ENCODE measurements around the gene ADAMTS9. TPM values are rescaled to one million over a fixed set of nuclear protein-coding genes. Genes with fewer than 3 reads are reported as not detected.

ADAMTS9 gene
- total and polyA plus RNA-seq, 2 experiments from 2014 or later, result 0.31 to 0.81 TPM

DNA sequence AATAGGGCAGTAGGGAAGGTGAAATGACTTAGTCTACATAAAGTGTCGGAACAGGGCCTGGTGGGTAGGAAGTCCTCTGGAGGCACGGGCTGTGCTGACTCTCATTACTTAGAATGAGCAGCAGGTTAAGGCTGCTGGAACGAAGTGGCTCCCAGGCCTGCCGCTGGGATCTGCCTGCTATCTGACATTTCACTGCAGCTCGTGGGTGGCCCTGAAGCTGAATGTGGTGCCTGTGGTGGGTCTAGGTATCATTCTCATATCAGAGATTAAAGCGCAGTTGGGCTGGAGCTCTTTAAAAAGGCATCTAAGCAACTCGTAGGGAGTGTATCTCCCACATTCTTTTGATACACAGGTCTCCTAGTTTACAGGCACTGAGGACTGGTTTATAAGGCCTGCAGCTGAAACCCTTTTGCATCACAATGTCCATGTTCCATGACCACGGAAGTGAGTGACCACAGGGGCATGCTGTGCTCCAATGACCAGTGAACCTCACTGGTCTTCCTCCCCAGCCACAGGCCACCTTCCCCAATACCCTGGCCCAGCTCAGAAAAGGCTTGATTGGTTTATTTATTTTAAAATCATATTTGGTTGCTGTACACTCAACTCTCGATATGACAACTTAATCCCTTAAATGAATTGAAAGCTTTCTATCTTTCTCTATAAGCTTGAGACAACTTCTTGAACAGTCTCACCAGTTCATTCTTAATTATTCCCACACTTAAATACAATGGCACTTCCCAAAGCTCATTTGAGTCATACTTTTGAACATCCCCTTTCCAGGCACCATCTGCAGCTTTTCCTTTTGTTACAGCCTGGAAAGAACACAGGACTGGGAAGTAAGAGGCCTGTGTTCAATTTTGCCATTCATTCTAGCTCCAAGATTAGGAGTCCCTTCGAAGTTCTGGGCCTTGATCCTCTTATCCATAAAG, 19.0 kb downstream of the ADAMTS9 start (continued):
- TF ChIP-seq, protein P1, sequence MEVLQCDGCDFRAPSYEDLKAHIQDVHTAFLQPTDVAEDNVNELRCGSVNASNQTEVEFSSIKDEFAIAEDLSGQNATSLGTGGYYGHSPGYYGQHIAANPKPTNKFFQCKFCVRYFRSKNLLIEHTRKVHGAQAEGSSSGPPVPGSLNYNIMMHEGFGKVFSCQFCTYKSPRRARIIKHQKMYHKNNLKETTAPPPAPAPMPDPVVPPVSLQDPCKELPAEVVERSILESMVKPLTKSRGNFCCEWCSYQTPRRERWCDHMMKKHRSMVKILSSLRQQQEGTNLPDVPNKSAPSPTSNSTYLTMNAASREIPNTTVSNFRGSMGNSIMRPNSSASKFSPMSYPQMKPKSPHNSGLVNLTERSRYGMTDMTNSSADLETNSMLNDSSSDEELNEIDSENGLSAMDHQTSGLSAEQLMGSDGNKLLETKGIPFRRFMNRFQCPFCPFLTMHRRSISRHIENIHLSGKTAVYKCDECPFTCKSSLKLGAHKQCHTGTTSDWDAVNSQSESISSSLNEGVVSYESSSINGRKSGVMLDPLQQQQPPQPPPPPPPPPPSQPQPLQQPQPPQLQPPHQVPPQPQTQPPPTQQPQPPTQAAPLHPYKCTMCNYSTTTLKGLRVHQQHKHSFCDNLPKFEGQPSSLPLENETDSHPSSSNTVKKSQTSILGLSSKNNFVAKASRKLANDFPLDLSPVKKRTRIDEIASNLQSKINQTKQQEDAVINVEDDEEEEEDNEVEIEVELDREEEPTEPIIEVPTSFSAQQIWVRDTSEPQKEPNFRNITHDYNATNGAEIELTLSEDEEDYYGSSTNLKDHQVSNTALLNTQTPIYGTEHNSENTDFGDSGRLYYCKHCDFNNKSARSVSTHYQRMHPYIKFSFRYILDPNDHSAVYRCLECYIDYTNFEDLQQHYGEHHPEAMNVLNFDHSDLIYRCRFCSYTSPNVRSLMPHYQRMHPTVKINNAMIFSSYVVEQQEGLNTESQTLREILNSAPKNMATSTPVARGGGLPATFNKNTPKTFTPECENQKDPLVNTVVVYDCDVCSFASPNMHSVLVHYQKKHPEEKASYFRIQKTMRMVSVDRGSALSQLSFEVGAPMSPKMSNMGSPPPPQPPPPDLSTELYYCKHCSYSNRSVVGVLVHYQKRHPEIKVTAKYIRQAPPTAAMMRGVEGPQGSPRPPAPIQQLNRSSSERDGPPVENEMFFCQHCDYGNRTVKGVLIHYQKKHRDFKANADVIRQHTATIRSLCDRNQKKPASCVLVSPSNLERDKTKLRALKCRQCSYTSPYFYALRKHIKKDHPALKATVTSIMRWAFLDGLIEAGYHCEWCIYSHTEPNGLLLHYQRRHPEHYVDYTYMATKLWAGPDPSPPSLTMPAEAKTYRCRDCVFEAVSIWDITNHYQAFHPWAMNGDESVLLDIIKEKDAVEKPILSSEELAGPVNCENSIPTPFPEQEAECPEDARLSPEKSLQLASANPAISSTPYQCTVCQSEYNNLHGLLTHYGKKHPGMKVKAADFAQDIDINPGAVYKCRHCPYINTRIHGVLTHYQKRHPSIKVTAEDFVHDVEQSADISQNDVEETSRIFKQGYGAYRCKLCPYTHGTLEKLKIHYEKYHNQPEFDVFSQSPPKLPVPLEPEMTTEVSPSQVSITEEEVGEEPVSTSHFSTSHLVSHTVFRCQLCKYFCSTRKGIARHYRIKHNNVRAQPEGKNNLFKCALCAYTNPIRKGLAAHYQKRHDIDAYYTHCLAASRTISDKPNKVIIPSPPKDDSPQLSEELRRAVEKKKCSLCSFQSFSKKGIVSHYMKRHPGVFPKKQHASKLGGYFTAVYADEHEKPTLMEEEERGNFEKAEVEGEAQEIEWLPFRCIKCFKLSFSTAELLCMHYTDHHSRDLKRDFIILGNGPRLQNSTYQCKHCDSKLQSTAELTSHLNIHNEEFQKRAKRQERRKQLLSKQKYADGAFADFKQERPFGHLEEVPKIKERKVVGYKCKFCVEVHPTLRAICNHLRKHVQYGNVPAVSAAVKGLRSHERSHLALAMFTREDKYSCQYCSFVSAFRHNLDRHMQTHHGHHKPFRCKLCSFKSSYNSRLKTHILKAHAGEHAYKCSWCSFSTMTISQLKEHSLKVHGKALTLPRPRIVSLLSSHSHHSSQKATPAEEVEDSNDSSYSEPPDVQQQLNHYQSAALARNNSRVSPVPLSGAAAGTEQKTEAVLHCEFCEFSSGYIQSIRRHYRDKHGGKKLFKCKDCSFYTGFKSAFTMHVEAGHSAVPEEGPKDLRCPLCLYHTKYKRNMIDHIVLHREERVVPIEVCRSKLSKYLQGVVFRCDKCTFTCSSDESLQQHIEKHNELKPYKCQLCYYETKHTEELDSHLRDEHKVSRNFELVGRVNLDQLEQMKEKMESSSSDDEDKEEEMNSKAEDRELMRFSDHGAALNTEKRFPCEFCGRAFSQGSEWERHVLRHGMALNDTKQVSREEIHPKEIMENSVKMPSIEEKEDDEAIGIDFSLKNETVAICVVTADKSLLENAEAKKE (CRISPR knock-in tag; IDR thresholded peaks at IDR 0.05), result no peak
- TF ChIP-seq ZNF331 (CRISPR knock-in tag; IDR thresholded peaks at IDR 0.05; ENCODE audit: low read depth), result no peak
- no peak for TF ChIP-seq POLR2AphosphoS5 (IDR thresholded peaks at IDR 0.05; ENCODE audit: low read depth)
- TF ChIP-seq, protein P2, sequence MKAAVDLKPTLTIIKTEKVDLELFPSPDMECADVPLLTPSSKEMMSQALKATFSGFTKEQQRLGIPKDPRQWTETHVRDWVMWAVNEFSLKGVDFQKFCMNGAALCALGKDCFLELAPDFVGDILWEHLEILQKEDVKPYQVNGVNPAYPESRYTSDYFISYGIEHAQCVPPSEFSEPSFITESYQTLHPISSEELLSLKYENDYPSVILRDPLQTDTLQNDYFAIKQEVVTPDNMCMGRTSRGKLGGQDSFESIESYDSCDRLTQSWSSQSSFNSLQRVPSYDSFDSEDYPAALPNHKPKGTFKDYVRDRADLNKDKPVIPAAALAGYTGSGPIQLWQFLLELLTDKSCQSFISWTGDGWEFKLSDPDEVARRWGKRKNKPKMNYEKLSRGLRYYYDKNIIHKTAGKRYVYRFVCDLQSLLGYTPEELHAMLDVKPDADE (IDR thresholded peaks at IDR 0.05), result no peak
- no peak for TF ChIP-seq EZH2 (IDR thresholded peaks at IDR 0.05; ENCODE audit: low read depth, unreplicated experiment)
- TF ChIP-seq STAT1 (IDR thresholded peaks at IDR 0.05; ENCODE audit: unreplicated experiment), result no peak
- TF ChIP-seq CREB1 (CRISPR knock-in tag; IDR thresholded peaks at IDR 0.05; ENCODE audit: low read depth), result no peak
- TF ChIP-seq, protein P3, sequence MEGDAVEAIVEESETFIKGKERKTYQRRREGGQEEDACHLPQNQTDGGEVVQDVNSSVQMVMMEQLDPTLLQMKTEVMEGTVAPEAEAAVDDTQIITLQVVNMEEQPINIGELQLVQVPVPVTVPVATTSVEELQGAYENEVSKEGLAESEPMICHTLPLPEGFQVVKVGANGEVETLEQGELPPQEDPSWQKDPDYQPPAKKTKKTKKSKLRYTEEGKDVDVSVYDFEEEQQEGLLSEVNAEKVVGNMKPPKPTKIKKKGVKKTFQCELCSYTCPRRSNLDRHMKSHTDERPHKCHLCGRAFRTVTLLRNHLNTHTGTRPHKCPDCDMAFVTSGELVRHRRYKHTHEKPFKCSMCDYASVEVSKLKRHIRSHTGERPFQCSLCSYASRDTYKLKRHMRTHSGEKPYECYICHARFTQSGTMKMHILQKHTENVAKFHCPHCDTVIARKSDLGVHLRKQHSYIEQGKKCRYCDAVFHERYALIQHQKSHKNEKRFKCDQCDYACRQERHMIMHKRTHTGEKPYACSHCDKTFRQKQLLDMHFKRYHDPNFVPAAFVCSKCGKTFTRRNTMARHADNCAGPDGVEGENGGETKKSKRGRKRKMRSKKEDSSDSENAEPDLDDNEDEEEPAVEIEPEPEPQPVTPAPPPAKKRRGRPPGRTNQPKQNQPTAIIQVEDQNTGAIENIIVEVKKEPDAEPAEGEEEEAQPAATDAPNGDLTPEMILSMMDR (conservative IDR thresholded peaks at IDR 0.05; ENCODE audit: low read depth in 2 of 2), result no peak
- TF ChIP-seq JUNB (IDR thresholded peaks at IDR 0.05; ENCODE audit: unreplicated experiment), result no peak
